Lower lobe of right lung (tissue), 2 donors: ENCODE measurements around the gene DLG5. TPM values are rescaled to one million over a fixed set of nuclear protein-coding genes. Genes with fewer than 3 reads are reported as not detected.

Source experiments
- ATAC-seq, 2 donors: fragments of 200-7000 bp; cut with Tn5 transposase; one replicate each; pipeline ENCODE4 v1.9.1; 2020 to 2022; ENCODE audit warnings: mild to moderate bottlenecking in 2 of 2, moderate library complexity in 2 of 2
- DNase-seq: peaks from one replicate; pipeline ENCODE4 v3.0.0-alpha.2; 2020
- H3K27ac ChIP-seq: fragments of 200-600 bp; one replicate; pipeline ENCODE4 v1.8.0; 2022
- H3K27me3 ChIP-seq: fragments of 200-600 bp; one replicate; pipeline ENCODE4 v1.8.0; 2022; ENCODE audit warnings: low read depth
- H3K36me3 ChIP-seq: fragments of 200-600 bp; one replicate; pipeline ENCODE4 v1.8.0; 2022; ENCODE audit warnings: mild to moderate bottlenecking
- H3K4me1 ChIP-seq: fragments of 200-600 bp; one replicate; pipeline ENCODE4 v1.8.0; 2022
- H3K4me3 ChIP-seq: fragments of 200-600 bp; one replicate; pipeline ENCODE4 v1.8.0; 2022; ENCODE audit warnings: mild to moderate bottlenecking
- H3K9me3 ChIP-seq: fragments of 200-600 bp; one replicate; pipeline ENCODE4 v1.8.0; 2022
- CTCF ChIP-seq: fragments of 200-600 bp; IDR thresholded peaks from one replicate; pipeline ENCODE4 v1.8.0; 2022; ENCODE audit warnings: antibody characterized with exemption, mild to moderate bottlenecking
- intact Hi-C: fragments of 100-400 bp; cut with DNase I; formaldehyde crosslinking; loops from one replicate; pipeline ENCODE4 v1.11.0; 2022
- total RNA-seq: library from RNA; stranded (reverse); fragmentation: NEBNext Ultra II Directional; extraction: Animal tissue kit (Norgen Biotek cat#: 25700); gene quantifications from one replicate; pipeline ENCODE4 v1.2.1, GENCODE V29; 2021
- donor health status: DM: no; HTN: yes; CAD: no; lungs with severe emphysema.

The DLG5 gene
- total RNA-seq, 1 donor from 2014 or later = 18.7 TPM

- no peak for ATAC-seq
- Histone ChIP-seq H3K27ac (no peak overlapping the region), H3K4me1 (no peaks in the 10 kb centered on the region), H3K9me3 (no peaks in the 10 kb centered on the region), H3K4me3 (no peak overlapping the region), H3K36me3 (peaks cover 45% of the 10 kb centered on the region), H3K27me3 (no peaks in the 10 kb centered on the region)
- no peak for DNase-seq
- intact Hi-C loops = no loop called here
- TF ChIP-seq CTCF = no peak
These were observed 73.3 kb downstream of the DLG5 start for GRCh38 chr10:77853256-77853655.

- DNase-seq (no peak), ATAC-seq (no peak)
- H3K4me1 ChIP-seq = peaks cover 4% of the 10 kb centered on the region
- no peak overlapping the region for H3K4me3 ChIP-seq
- H3K27ac ChIP-seq = no peak overlapping the region
- no peaks in the 10 kb centered on the region for H3K27me3 ChIP-seq
- no peak for TF ChIP-seq CTCF
- peaks cover 37% of the 10 kb centered on the region for H3K36me3 ChIP-seq
- intact Hi-C loops = no loop called here
- no peaks in the 10 kb centered on the region for H3K9me3 ChIP-seq
These were observed 75.8 kb downstream of the DLG5 start for GRCh38 chr10:77850620-77851231.

GRCh38 chr10:77849039-77849664 is 77.4 kb downstream of the DLG5 start:
- H3K36me3 ChIP-seq = peaks cover 39% of the 10 kb centered on the region
- no peak for DNase-seq
- no peaks in the 10 kb centered on the region for H3K27me3 ChIP-seq
- H3K4me1 ChIP-seq = peaks cover 4% of the 10 kb centered on the region
- no peak overlapping the region for H3K4me3 ChIP-seq
- no peak for TF ChIP-seq CTCF
- H3K27ac ChIP-seq = no peak overlapping the region
- intact Hi-C loops = no loop called here
- no peaks in the 10 kb centered on the region for H3K9me3 ChIP-seq
- no peak for ATAC-seq

GRCh38 chr10:77846718-77847311 is 79.7 kb downstream of the DLG5 start:
- no peak overlapping the region for H3K27ac ChIP-seq
- H3K4me3 ChIP-seq = no peak overlapping the region

GRCh38 chr10:77845451-77845850 is 81.1 kb downstream of the DLG5 start:
- no peaks in the 10 kb centered on the region for H3K27me3 ChIP-seq
- H3K4me3 ChIP-seq = no peak overlapping the region
- ATAC-seq (no peak), DNase-seq (no peak)
- no peaks in the 10 kb centered on the region for H3K9me3 ChIP-seq
- peaks cover 4% of the 10 kb centered on the region for H3K4me1 ChIP-seq
- H3K27ac ChIP-seq = no peak overlapping the region
- intact Hi-C loops = no loop called here
- TF ChIP-seq CTCF = no peak
- peaks cover 42% of the 10 kb centered on the region for H3K36me3 ChIP-seq

More at GRCh38 chr10:77846718-77847311, 79.7 kb downstream of the DLG5 start:
- peak; percentile 84 to 86 for ATAC-seq
- no peaks in the 10 kb centered on the region for H3K27me3 ChIP-seq
- peaks cover 4% of the 10 kb centered on the region for H3K4me1 ChIP-seq
- H3K9me3 ChIP-seq = no peaks in the 10 kb centered on the region
- peak; percentile 97 for TF ChIP-seq CTCF
- intact Hi-C loops = no loop called here
- DNase-seq = peak; percentile 77
- peaks cover 42% of the 10 kb centered on the region for H3K36me3 ChIP-seq
